ENCODE results near the gene VMA21.

Gene VMA21

DNA sequence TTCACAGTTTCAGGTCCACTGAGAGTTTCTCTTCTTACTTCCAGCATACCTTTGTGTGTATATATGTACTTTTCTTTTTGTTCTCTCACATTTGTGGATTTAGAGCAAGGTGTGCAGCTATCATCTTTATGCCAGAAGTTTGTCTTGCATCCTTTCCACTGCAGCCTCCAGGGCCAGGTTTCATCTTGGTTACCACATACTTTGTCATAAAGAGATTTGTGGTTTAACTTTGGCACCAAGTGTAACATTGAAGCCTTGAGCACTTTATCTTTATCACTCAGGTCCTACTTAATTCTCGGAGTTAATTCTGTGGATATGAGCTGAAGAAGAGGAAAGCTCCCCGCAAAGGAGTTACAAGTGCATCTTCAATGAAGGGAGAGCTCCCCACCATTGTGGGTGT lies 31.4 kb upstream of the VMA21 start:
- Histone ChIP-seq H3K4me2 (ENCODE audit: low read length) (no peak overlapping the region), H3K4me3 (ENCODE audit: low read depth, low read length) (no peak overlapping the region), H2AFZ (no peak overlapping the region), H3K4me1 (no peaks in the 10 kb centered on the region), H3K9me3 (ENCODE audit: control insufficient read depth, low read length) (no peaks in the 10 kb centered on the region), H3K27me3 (ENCODE audit: control insufficient read depth, insufficient read depth, low read length) (no peaks in the 10 kb centered on the region), H3K79me2 (no peaks in the 10 kb centered on the region), H3K27ac (no peak overlapping the region), H3K36me3 (ENCODE audit: control insufficient read depth, insufficient read depth, low read length) (no peaks in the 10 kb centered on the region), H3K9ac (no peak overlapping the region)
- TF ChIP-seq, protein P1, sequence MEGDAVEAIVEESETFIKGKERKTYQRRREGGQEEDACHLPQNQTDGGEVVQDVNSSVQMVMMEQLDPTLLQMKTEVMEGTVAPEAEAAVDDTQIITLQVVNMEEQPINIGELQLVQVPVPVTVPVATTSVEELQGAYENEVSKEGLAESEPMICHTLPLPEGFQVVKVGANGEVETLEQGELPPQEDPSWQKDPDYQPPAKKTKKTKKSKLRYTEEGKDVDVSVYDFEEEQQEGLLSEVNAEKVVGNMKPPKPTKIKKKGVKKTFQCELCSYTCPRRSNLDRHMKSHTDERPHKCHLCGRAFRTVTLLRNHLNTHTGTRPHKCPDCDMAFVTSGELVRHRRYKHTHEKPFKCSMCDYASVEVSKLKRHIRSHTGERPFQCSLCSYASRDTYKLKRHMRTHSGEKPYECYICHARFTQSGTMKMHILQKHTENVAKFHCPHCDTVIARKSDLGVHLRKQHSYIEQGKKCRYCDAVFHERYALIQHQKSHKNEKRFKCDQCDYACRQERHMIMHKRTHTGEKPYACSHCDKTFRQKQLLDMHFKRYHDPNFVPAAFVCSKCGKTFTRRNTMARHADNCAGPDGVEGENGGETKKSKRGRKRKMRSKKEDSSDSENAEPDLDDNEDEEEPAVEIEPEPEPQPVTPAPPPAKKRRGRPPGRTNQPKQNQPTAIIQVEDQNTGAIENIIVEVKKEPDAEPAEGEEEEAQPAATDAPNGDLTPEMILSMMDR (IDR thresholded peaks at IDR 0.05) = no peak

- no peak overlapping the region for H3K9ac ChIP-seq
- no peaks in the 10 kb centered on the region for H3K36me3 ChIP-seq (ENCODE audit: control insufficient read depth, insufficient read depth, low read length)
- no peak overlapping the region for H3K4me2 ChIP-seq (ENCODE audit: low read length)
These were observed 26.1 kb upstream of the VMA21 start for GRCh38 chrX:151370906-151371305.

GRCh38 chrX:151384807-151385206 lies 12.2 kb upstream of the VMA21 start:
- Histone ChIP-seq H3K4me2 (ENCODE audit: low read length) (no peak overlapping the region), H3K9ac (no peak overlapping the region), H3K27ac (no peak overlapping the region), H3K9me3 (ENCODE audit: control insufficient read depth, low read length) (no peaks in the 10 kb centered on the region), H3K4me3 (ENCODE audit: low read depth, low read length) (no peak overlapping the region), H3K36me3 (ENCODE audit: control insufficient read depth, insufficient read depth, low read length) (no peaks in the 10 kb centered on the region), H3K27me3 (ENCODE audit: control insufficient read depth, insufficient read depth, low read length) (no peaks in the 10 kb centered on the region), H3K4me1 (no peaks in the 10 kb centered on the region), H3K79me2 (no peaks in the 10 kb centered on the region), H2AFZ (no peak overlapping the region)
- TF ChIP-seq, protein P1 (IDR thresholded peaks at IDR 0.05) = no peak

More at GRCh38 chrX:151370906-151371305, 26.1 kb upstream of the VMA21 start:
- no peak overlapping the region for H2AFZ ChIP-seq
- H3K27ac ChIP-seq = no peak overlapping the region
- no peak overlapping the region for H3K4me3 ChIP-seq (ENCODE audit: low read depth, low read length)
- H3K79me2 ChIP-seq = no peaks in the 10 kb centered on the region
- TF ChIP-seq, protein P1 (IDR thresholded peaks at IDR 0.05) = no peak
- no peaks in the 10 kb centered on the region for H3K27me3 ChIP-seq (ENCODE audit: control insufficient read depth, insufficient read depth, low read length)
- H3K9me3 ChIP-seq (ENCODE audit: control insufficient read depth, low read length) = no peaks in the 10 kb centered on the region
- no peaks in the 10 kb centered on the region for H3K4me1 ChIP-seq

GRCh38 chrX:151386838-151387459 lies 10.1 kb upstream of the VMA21 start:
- Histone ChIP-seq H3K4me3 (ENCODE audit: low read depth, low read length) (no peak overlapping the region), H3K27ac (no peak overlapping the region), H3K79me2 (no peaks in the 10 kb centered on the region), H3K36me3 (ENCODE audit: control insufficient read depth, insufficient read depth, low read length) (no peaks in the 10 kb centered on the region), H3K9me3 (ENCODE audit: control insufficient read depth, low read length) (no peaks in the 10 kb centered on the region), H2AFZ (no peak overlapping the region), H3K4me1 (no peaks in the 10 kb centered on the region), H3K4me2 (ENCODE audit: low read length) (no peak overlapping the region), H3K27me3 (ENCODE audit: control insufficient read depth, insufficient read depth, low read length) (no peaks in the 10 kb centered on the region), H3K9ac (no peak overlapping the region)
- TF ChIP-seq, protein P1 (IDR thresholded peaks at IDR 0.05) = no peak

- TF ChIP-seq, protein P1 (IDR thresholded peaks at IDR 0.05) = no peak
- no peak overlapping the region for H3K27ac ChIP-seq
- no peak overlapping the region for H3K9ac ChIP-seq
- no peaks in the 10 kb centered on the region for H3K79me2 ChIP-seq
- H3K27me3 ChIP-seq (ENCODE audit: control insufficient read depth, insufficient read depth, low read length) = no peaks in the 10 kb centered on the region
- H3K9me3 ChIP-seq (ENCODE audit: control insufficient read depth, low read length) = no peaks in the 10 kb centered on the region
- H3K4me2 ChIP-seq (ENCODE audit: low read length) = no peak overlapping the region
- H3K4me3 ChIP-seq (ENCODE audit: low read depth, low read length) = no peak overlapping the region
- no peak overlapping the region for H2AFZ ChIP-seq
- H3K4me1 ChIP-seq = no peaks in the 10 kb centered on the region
- H3K36me3 ChIP-seq (ENCODE audit: control insufficient read depth, insufficient read depth, low read length) = no peaks in the 10 kb centered on the region
These were observed 5.3 kb upstream of the VMA21 start for GRCh38 chrX:151391722-151392121.

Measured in parathyroid adenoma (tissue), 2 donors.